OCI-M2 (cell line): Measurements from ENCODE around the gene FAM50B.

Experiments used
- DNase-seq: peaks from one replicate; lab custom pipeline; 2025; ENCODE audit not compliant: unreplicated experiment; lab: John Stamatoyannopoulos, UW

Gene FAM50B

GRCh38 chr6:3892603-3893002, 43.4 kb downstream of the FAM50B start:
- DNase-seq: no peak

GRCh38 chr6:3893487-3893886, 44.3 kb downstream of the FAM50B start:
- DNase-seq: no peak

GRCh38 chr6:3893917-3894316, 44.7 kb downstream of the FAM50B start:
- no peak for DNase-seq

GRCh38 chr6:3894590-3895311, 45.6 kb downstream of the FAM50B start:
- DNase-seq: no peak

- no peak for DNase-seq
These were observed 46.1 kb downstream of the FAM50B start for GRCh38 chr6:3895312-3895653.

GRCh38 chr6:3895805-3896204, 46.6 kb downstream of the FAM50B start:
- DNase-seq: no peak

- DNase-seq: no peak
These were observed 49.3 kb downstream of the FAM50B start for GRCh38 chr6:3898265-3898994.

GRCh38 chr6:3899061-3899460, 49.9 kb downstream of the FAM50B start:
- DNase-seq: no peak

- DNase-seq: no peak
These were observed 50.8 kb downstream of the FAM50B start for GRCh38 chr6:3899970-3900439.
